C4-2B (cell line): Measurements from ENCODE around the gene EYA4.

Experiments
- H3K27ac ChIP-seq: fragments of 450-650 bp; 2 replicates; pipeline ENCODE4 v1.5.1; 2017
- CTCF ChIP-seq: fragments of 450-650 bp; conservative IDR thresholded peaks from 2 replicates; pipeline ENCODE4 v1.5.1; 2017; ENCODE audit warnings: mild to moderate bottlenecking
- ZFX ChIP-seq: fragments of 450-650 bp; IDR thresholded peaks from 2 replicates; pipeline ENCODE4 v1.6.1; 2017

The EYA4 gene

GRCh38 chr6:133504158-133504557 is 263.0 kb downstream of the EYA4 start:
- H3K27ac ChIP-seq: no peak overlapping the region
- TF ChIP-seq CTCF: no peak
- TF ChIP-seq ZFX: no peak

GRCh38 chr6:133504761-133505160 is 263.6 kb downstream of the EYA4 start:
- no peak overlapping the region for H3K27ac ChIP-seq
- TF ChIP-seq ZFX (no peak), CTCF (no peak)

- no peak overlapping the region for H3K27ac ChIP-seq
- TF ChIP-seq ZFX: no peak
- TF ChIP-seq CTCF: no peak
These were observed 264.5 kb downstream of the EYA4 start for GRCh38 chr6:133505681-133506080.

- no peak overlapping the region for H3K27ac ChIP-seq
- TF ChIP-seq CTCF (peak; percentile 71), ZFX (no peak)
These were observed 271.4 kb downstream of the EYA4 start for GRCh38 chr6:133512410-133513016.

GRCh38 chr6:133523816-133524215 is 282.7 kb downstream of the EYA4 start:
- TF ChIP-seq ZFX (no peak), CTCF (no peak)
- H3K27ac ChIP-seq: no peak overlapping the region

GRCh38 chr6:133526436-133526835 is 285.3 kb downstream of the EYA4 start:
- TF ChIP-seq CTCF (no peak), ZFX (no peak)
- H3K27ac ChIP-seq: no peak overlapping the region

- TF ChIP-seq CTCF (no peak), ZFX (no peak)
- no peak overlapping the region for H3K27ac ChIP-seq
These were observed 287.4 kb downstream of the EYA4 start for GRCh38 chr6:133528566-133528965.
